ENCODE measurements around the gene OSBPL9.

DNA sequence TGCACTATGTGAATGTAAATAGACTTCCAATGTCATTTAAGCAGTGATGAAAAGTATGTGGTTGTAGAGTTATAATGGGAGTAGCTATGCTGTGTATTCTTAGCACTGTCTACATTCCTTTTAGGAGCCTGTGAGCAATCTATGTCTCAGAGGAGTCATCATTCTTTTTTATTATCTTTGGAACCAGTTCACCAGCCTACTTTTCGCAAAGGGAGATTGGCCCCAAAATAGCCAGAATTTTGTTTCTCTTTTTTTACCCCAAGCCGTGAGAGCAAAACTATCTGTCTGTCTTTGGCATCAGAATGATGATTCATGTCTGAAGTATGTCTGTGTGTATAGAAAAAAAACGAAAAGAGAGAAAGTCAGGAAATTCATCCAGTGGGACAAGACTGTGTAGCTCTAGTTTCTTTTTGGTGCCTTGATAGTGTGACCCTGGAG is 44.2 kb downstream of the OSBPL9 start:
- TF ChIP-seq EZH2 (IDR thresholded peaks at IDR 0.05; ENCODE audit: borderline replicate concordance), result no peak
- TF ChIP-seq, protein P1, sequence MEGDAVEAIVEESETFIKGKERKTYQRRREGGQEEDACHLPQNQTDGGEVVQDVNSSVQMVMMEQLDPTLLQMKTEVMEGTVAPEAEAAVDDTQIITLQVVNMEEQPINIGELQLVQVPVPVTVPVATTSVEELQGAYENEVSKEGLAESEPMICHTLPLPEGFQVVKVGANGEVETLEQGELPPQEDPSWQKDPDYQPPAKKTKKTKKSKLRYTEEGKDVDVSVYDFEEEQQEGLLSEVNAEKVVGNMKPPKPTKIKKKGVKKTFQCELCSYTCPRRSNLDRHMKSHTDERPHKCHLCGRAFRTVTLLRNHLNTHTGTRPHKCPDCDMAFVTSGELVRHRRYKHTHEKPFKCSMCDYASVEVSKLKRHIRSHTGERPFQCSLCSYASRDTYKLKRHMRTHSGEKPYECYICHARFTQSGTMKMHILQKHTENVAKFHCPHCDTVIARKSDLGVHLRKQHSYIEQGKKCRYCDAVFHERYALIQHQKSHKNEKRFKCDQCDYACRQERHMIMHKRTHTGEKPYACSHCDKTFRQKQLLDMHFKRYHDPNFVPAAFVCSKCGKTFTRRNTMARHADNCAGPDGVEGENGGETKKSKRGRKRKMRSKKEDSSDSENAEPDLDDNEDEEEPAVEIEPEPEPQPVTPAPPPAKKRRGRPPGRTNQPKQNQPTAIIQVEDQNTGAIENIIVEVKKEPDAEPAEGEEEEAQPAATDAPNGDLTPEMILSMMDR (IDR thresholded peaks at IDR 0.05; ENCODE audit: poor library complexity), result no peak
- TF ChIP-seq EZH2phosphoT487 (IDR thresholded peaks at IDR 0.05; ENCODE audit: low read depth, severe bottlenecking, unreplicated experiment), result no peak
